CD4-positive, alpha-beta T cell treated with Interleukin-1 beta for 1 hour (primary cell): ENCODE results near the gene RELA.
A peak's percentile ranks its signal among the peaks of the same experiment; 100 is the strongest.
"Not testable (repeated sequence)": the region's sequence is repeated elsewhere in the genome, so short reads cannot be mapped to it uniquely, and the experiment has no call there.

Experiments
- DNase-seq, 2 donors: peaks; one replicate each; pipeline ENCODE4 v3.0.0-alpha.2; 2020 to 2022

The RELA gene

GRCh38 chr11:65646958-65647701, 15.6 kb downstream of the RELA start:
- no peak for DNase-seq

- no peak for DNase-seq
Measured at GRCh38 chr11:65646288-65646957, 16.3 kb downstream of the RELA start.

GRCh38 chr11:65645710-65646109, 17.0 kb downstream of the RELA start:
- DNase-seq, result no peak

GRCh38 chr11:65644837-65645236, 17.9 kb downstream of the RELA start:
- no peak for DNase-seq

- no peak for DNase-seq
Measured at GRCh38 chr11:65643971-65644370, 18.7 kb downstream of the RELA start.

GRCh38 chr11:65642014-65642671, 20.6 kb downstream of the RELA start:
- DNase-seq, result peak in 1 of 2 donors; percentile 38

GRCh38 chr11:65641297-65642013, 21.3 kb downstream of the RELA start:
- DNase-seq, result no peak

- peak; percentile 56 to 82 for DNase-seq
Measured at GRCh38 chr11:65640483-65641296, 22.0 kb downstream of the RELA start.

GRCh38 chr11:65639623-65640482, 22.9 kb downstream of the RELA start:
- peak; percentile 87 to 95 for DNase-seq

GRCh38 chr11:65639228-65639597, 23.5 kb downstream of the RELA start:
- DNase-seq, result not testable (repeated sequence)

- DNase-seq, result peak; percentile 78
Measured at GRCh38 chr11:65637794-65638419, 24.8 kb downstream of the RELA start, which contains the start of gene SIPA1. Gene SIPA1, plus strand, starts transcription at chr11:65638101. Its CDS starts 2,821 bp downstream, at chr11:65640922.

- no peak for DNase-seq
Measured at GRCh38 chr11:65637032-65637557, 25.6 kb downstream of the RELA start.

GRCh38 chr11:65636108-65637031, 26.3 kb downstream of the RELA start:
- DNase-seq, result no peak

- DNase-seq, result no peak
Measured at GRCh38 chr11:65634905-65635731, 27.6 kb downstream of the RELA start.

- no peak for DNase-seq
Measured at GRCh38 chr11:65634440-65634839, 28.3 kb downstream of the RELA start.

GRCh38 chr11:65634109-65634436, 28.6 kb downstream of the RELA start:
- DNase-seq, result no peak

GRCh38 chr11:65633390-65634108, 29.2 kb downstream of the RELA start:
- no peak for DNase-seq

GRCh38 chr11:65630215-65630614, 32.5 kb downstream of the RELA start:
- no peak for DNase-seq
